Astrocyte of the spinal cord (primary cell): ENCODE measurements around the gene POU2AF1.
A peak's percentile ranks its signal among the peaks of the same experiment; 100 is the strongest.
"Not testable (repeated sequence)": the region's sequence is repeated elsewhere in the genome, so short reads cannot be mapped to it uniquely, and the experiment has no call there.

Experiments used
- DNase-seq: peaks from one replicate; pipeline ENCODE4 v3.0.0; 2011; ENCODE audit warnings: low read depth, low spot score
- H3K4me3 ChIP-seq: 2 replicates; pipeline ENCODE4 v1.5.1; 2011; ENCODE audit warnings: low read depth, mild to moderate bottlenecking, low read length, moderate library complexity
- CTCF ChIP-seq: IDR thresholded peaks from 2 replicates; pipeline ENCODE4 v1.5.1; 2012; ENCODE audit warnings: low read depth, mild to moderate bottlenecking, low read length, inconsistent platforms
- in situ Hi-C: cut with HindIII; loops from 2 replicates; pipeline ENCODE4 v1.10.0; 2017; ENCODE audit warnings: low sequenced_read_pairs

The POU2AF1 gene

GRCh38 chr11:111397034-111397433 is 18.0 kb upstream of the POU2AF1 start:
- no peak for DNase-seq
- in situ Hi-C loops, result no loop called here
- H3K4me3 ChIP-seq, result no peak overlapping the region
- TF ChIP-seq CTCF, result no peak

DNA sequence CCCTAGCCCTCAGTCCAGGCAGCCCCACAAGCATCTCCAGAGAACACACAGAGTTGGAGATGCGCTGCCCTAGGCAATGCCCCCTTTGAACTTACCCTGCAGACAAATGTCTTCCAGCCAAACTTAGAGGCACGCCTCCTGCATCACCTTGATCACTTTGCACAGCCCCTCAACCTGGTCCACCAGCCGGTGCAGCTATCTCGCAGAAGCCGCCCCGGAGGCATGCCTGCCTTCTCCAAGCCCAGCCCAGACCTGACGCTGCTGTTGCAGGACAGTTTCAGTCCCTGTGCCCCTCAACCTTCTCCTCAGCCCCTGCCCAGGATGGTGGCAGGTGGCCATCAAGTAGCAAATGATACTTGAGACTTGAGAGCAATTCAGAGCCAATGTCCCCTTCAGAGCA is 16.7 kb upstream of the POU2AF1 start:
- no peak for TF ChIP-seq CTCF
- in situ Hi-C loops, result no loop called here
- no peak overlapping the region for H3K4me3 ChIP-seq
- DNase-seq, result no peak

- TF ChIP-seq CTCF, result no peak
- no peak for DNase-seq
- in situ Hi-C loops, result no loop called here
- H3K4me3 ChIP-seq, result no peak overlapping the region
These were observed 16.0 kb upstream of the POU2AF1 start for GRCh38 chr11:111395081-111395480.

- DNase-seq, result peak; percentile 4
- in situ Hi-C loops, H3K4me3 ChIP-seq: not testable (repeated sequence)
These were observed 15.1 kb upstream of the POU2AF1 start for GRCh38 chr11:111394147-111394546.

DNA sequence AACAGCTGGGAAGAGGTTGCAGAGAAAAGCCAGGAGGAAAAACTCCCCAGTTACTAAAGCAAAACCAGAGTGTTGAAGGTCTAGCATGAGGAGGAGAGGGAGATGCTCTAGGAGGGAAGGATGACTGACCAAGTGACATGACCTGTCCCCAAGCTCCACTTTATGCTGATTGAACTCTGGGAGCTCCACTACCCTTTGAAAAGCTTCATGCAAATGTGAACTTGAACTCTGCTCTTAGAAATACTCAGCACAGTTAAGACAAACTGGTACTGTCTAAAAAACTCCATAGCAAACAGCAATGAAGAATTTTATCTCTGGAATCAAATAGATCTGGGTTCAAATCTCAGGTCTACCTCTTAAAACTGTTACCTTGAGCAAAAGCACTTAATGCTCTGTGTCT is 14.5 kb upstream of the POU2AF1 start:
- no peak for DNase-seq
- TF ChIP-seq CTCF, result no peak
- in situ Hi-C loops, result no loop called here
- H3K4me3 ChIP-seq, result no peak overlapping the region

DNA sequence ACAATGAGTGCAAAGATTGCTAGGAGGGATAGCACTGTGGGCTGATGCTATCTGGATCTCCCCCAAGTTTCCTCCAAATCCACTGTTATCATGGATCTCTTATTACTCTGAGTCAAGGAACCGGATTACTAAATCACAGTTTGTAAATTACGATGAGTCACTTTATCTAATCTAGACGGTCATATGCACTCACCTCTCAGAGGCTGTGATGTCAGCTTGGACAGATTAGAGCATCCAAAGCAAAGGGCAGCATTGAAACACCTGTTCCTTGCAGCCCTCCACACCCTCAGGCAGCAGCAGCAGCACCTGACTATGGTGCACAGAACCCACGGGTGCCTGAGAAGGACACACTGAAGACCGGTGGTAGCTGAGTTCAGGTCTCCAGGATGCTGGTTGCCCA is 14.0 kb upstream of the POU2AF1 start:
- TF ChIP-seq CTCF, result no peak
- in situ Hi-C loops, result no loop called here

GRCh38 chr11:111392552-111392951 is 13.5 kb upstream of the POU2AF1 start:
- no peak for DNase-seq
- TF ChIP-seq CTCF, result no peak
- in situ Hi-C loops, result no loop called here
- no peak overlapping the region for H3K4me3 ChIP-seq

More for the DNA sequence above, 14.0 kb upstream of the POU2AF1 start:
- no peak for DNase-seq
- no peak overlapping the region for H3K4me3 ChIP-seq
